Liver (tissue), 9 donors: ENCODE measurements around the gene VMAC. TPM values are rescaled to one million over a fixed set of nuclear protein-coding genes. Genes with fewer than 3 reads are reported as not detected.

Experiments used
- DNase-seq: peaks from one replicate; pipeline ENCODE4 v3.0.0-alpha.2; 2017; ENCODE audit warnings: low spot score
- H3K27ac ChIP-seq, 2 donors: one replicate each; pipeline ENCODE4 v1.7.0; 2013; ENCODE audit warnings: inconsistent platforms in 2 of 2, low read length in 2 of 2, control low read depth in 1 of 2, low read depth in 1 of 2, mild to moderate bottlenecking in 1 of 2
- H3K27me3 ChIP-seq, 4 donors: one replicate each; pipeline versions ENCODE4 v1.6.1 to v1.7.0; 2013; ENCODE audit warnings: low read length in 3 of 4, inconsistent platforms in 1 of 4, mild to moderate bottlenecking in 1 of 4, moderate library complexity in 1 of 4; ENCODE audit not compliant: control insufficient read depth in 4 of 4, insufficient read depth in 4 of 4
- H3K36me3 ChIP-seq, 4 donors: one replicate each; pipeline versions ENCODE4 v1.6.1 to v1.7.0; 2013; ENCODE audit warnings: low read length in 3 of 4, mild to moderate bottlenecking in 3 of 4, low read depth in 1 of 4, moderate library complexity in 1 of 4; ENCODE audit not compliant: control insufficient read depth in 4 of 4, insufficient read depth in 3 of 4
- H3K4me1 ChIP-seq, 4 donors: one replicate each; pipeline versions ENCODE4 v1.6.1 to v1.7.0; 2013; ENCODE audit warnings: low read length in 3 of 4, mild to moderate bottlenecking in 3 of 4, moderate library complexity in 1 of 4; ENCODE audit not compliant: control insufficient read depth in 4 of 4, insufficient read depth in 4 of 4
- H3K4me3 ChIP-seq, 3 donors: one replicate each; pipeline versions ENCODE4 v1.6.1 to v1.7.0; 2013; ENCODE audit warnings: low read length in 3 of 3, control low read depth in 1 of 3, low read depth in 1 of 3, mild to moderate bottlenecking in 1 of 3
- H3K9ac ChIP-seq, 2 donors: one replicate each; pipeline ENCODE4 v1.7.0; 2013; ENCODE audit warnings: low read length in 2 of 2, mild to moderate bottlenecking in 2 of 2, moderate library complexity in 2 of 2, control low read depth in 1 of 2, low read depth in 1 of 2
- H3K9me3 ChIP-seq, 4 donors: one replicate each; pipeline versions ENCODE4 v1.6.1 to v1.7.0; 2013; ENCODE audit warnings: low read length in 3 of 4; ENCODE audit not compliant: control insufficient read depth in 4 of 4
- CTCF ChIP-seq: fragments of 150-350 bp; IDR thresholded peaks from 2 replicates; pipeline ENCODE4 v1.5.1; 2017; ENCODE audit warnings: improper control_type of control experiment, low read depth, low read length; ENCODE audit not compliant: missing input control
- EGR1 ChIP-seq, 2 donors: IDR thresholded peaks; 2 replicates each; pipeline ENCODE4 v1.6.1; 2016 to 2018; ENCODE audit warnings: antibody characterized with exemption in 2 of 2, low read depth in 2 of 2
- FOXA1 ChIP-seq: IDR thresholded peaks from 2 replicates; pipeline ENCODE4 v1.6.1; 2016; ENCODE audit warnings: antibody characterized with exemption
- GABPA ChIP-seq, 2 donors: IDR thresholded peaks in 1 of 2; conservative IDR thresholded peaks in 1 of 2; 2 replicates each; pipeline ENCODE4 v1.6.1; 2016; ENCODE audit warnings: antibody characterized with exemption in 2 of 2, mild to moderate bottlenecking in 1 of 2, moderate library complexity in 1 of 2
- HNF4A ChIP-seq, 2 donors: conservative IDR thresholded peaks; 2 replicates each; pipeline ENCODE4 v1.6.1; 2016; ENCODE audit warnings: antibody characterized with exemption in 2 of 2, mild to moderate bottlenecking in 2 of 2
- HNF4G ChIP-seq: IDR thresholded peaks from 2 replicates; pipeline ENCODE4 v1.6.1; 2016; ENCODE audit warnings: antibody characterized with exemption
- JUND ChIP-seq, 2 donors: IDR thresholded peaks; 2 replicates each; pipeline ENCODE4 v1.6.1; 2016; ENCODE audit warnings: antibody characterized with exemption in 2 of 2
- MAX ChIP-seq: IDR thresholded peaks from 2 replicates; pipeline ENCODE4 v1.6.1; 2016; ENCODE audit warnings: antibody characterized with exemption
- NR2F2 ChIP-seq: IDR thresholded peaks from 2 replicates; pipeline ENCODE4 v1.6.1; 2016; ENCODE audit warnings: antibody characterized with exemption
- REST ChIP-seq: IDR thresholded peaks from 2 replicates; pipeline ENCODE4 v1.6.1; 2016; ENCODE audit warnings: antibody characterized with exemption, mild to moderate bottlenecking
- RXRA ChIP-seq, 2 donors: IDR thresholded peaks; 2 replicates each; pipeline ENCODE4 v1.6.1; 2017 to 2018; ENCODE audit warnings: antibody characterized with exemption in 2 of 2, mild to moderate bottlenecking in 1 of 2
- SP1 ChIP-seq: IDR thresholded peaks from 2 replicates; pipeline ENCODE4 v1.6.1; 2018; ENCODE audit warnings: antibody characterized with exemption, mild to moderate bottlenecking
- TAF1 ChIP-seq: conservative IDR thresholded peaks from 2 replicates; pipeline ENCODE4 v1.6.1; 2016; ENCODE audit warnings: antibody characterized with exemption, mild to moderate bottlenecking
- YY1 ChIP-seq: IDR thresholded peaks from 2 replicates; pipeline ENCODE4 v1.6.1; 2016; ENCODE audit warnings: antibody characterized with exemption, mild to moderate bottlenecking
- ZBTB33 ChIP-seq: IDR thresholded peaks from 2 replicates; pipeline ENCODE4 v1.6.1; 2016; ENCODE audit warnings: antibody characterized with exemption
- WGBS: extraction: QIAGEN DNeasy Blood & Tissue Kit; methylation state at CpG from one replicate; pipeline ENCODE4 v1.1.7; 2013; 5-methylcytosine and 5-hydroxymethylcytosine counted together
- polyA plus RNA-seq, 2 donors: library from polyadenylated mRNA; stranded (reverse) in 1 of 2; unstranded in 1 of 2; fragments of 200-250 nt in 1 of 2; fragments of >200 nt in 1 of 2; fragmentation: Nextera tagmentation in 1 of 2; extraction: Ambion mirVana in 1 of 2; gene quantifications; one replicate each; pipeline versions ENCODE4 v1.2.1 to v1.2.3, GENCODE V29; 2013 to 2015
- total RNA-seq, 2 donors: library from RNA; depleted of rRNA; stranded (reverse); fragments of >200 nt; gene quantifications; one replicate each; pipeline ENCODE4 v1.2.3, GENCODE V29; 2014
- donor health status: healthy.
- donor health status: healthy.
- donor health status: healthy.
- donor health status: healthy.
- donor health status: healthy.

Gene VMAC
- total and polyA plus RNA-seq, 4 donors: 1.2 to 7.7 (median 2.6) TPM

- WGBS: 51% methylated on average over 31 of the region's 31 CpGs
- Histone ChIP-seq H3K27me3 (no peaks in the 10 kb centered on the region), H3K36me3 (peaks cover 0 to 14% (median 4%) of the 10 kb centered on the region in 4 donors), H3K4me3 (peak overlapping the region; percentile 91 to 93 (median 93)), H3K9me3 (no peaks in the 10 kb centered on the region), H3K27ac (peak overlapping the region; percentile 48 to 75), H3K4me1 (peaks cover 3 to 39% (median 31%) of the 10 kb centered on the region in 4 donors), H3K9ac (peak overlapping the region; percentile 41 to 75)
- TF ChIP-seq GABPA (IDR thresholded peaks at IDR 0.05 in 1 of 2, conservative IDR thresholded peaks at IDR 0.05 in 1 of 2): no peak
- no peak for TF ChIP-seq SP1
- TF ChIP-seq HNF4G: no peak
- no peak for TF ChIP-seq REST
- no peak for TF ChIP-seq ZBTB33
- no peak for DNase-seq
Observed at GRCh38 chr19:5905114-5905778, 574 bp downstream of the VMAC start.

GRCh38 chr19:5907241-5907640, 2.6 kb downstream of the VMAC start:
- H3K9ac ChIP-seq: no peak overlapping the region
- TF ChIP-seq MAX (no peak), EGR1 (IDR thresholded peaks at IDR 0.05; ENCODE audit: low read depth in 2 of 2) (no peak), HNF4G (no peak), RXRA (IDR thresholded peaks at IDR 0.05) (no peak), SP1 (no peak), YY1 (no peak), JUND (IDR thresholded peaks at IDR 0.05) (no peak), REST (no peak), FOXA1 (no peak), NR2F2 (no peak), TAF1 (no peak), HNF4A (conservative IDR thresholded peaks at IDR 0.05) (no peak), CTCF (no peak)
- H3K27ac ChIP-seq: no peak overlapping the region
- no peak overlapping the region for H3K4me3 ChIP-seq
- peaks cover 0 to 14% (median 2%) of the 10 kb centered on the region in 4 donors for H3K36me3 ChIP-seq
- peaks cover 3 to 36% (median 28%) of the 10 kb centered on the region in 4 donors for H3K4me1 ChIP-seq
- H3K27me3 ChIP-seq: no peaks in the 10 kb centered on the region
- WGBS: 75% methylated on average over 5 of the region's 5 CpGs
- no peak for DNase-seq
- no peaks in the 10 kb centered on the region for H3K9me3 ChIP-seq
